ENCODE measurements around the gene MATN4. TPM values are rescaled to one million over a fixed set of nuclear protein-coding genes. Genes with fewer than 3 reads are reported as not detected.

The MATN4 gene
- total and polyA plus RNA-seq, 4 experiments from 2014 or later: not detected

GRCh38 chr20:45313065-45313695 lies 5.1 kb upstream of the MATN4 start:
- H3K4me3 ChIP-seq (ENCODE audit: low read length in 2 of 2): no peak overlapping the region
- no peak overlapping the region for H3K27ac Mint-ChIP-seq
- no peaks in the 10 kb centered on the region for H3K36me3 Mint-ChIP-seq
- H3K27me3 ChIP-seq (ENCODE audit: insufficient read depth, low read length): no peaks in the 10 kb centered on the region
- no peaks in the 10 kb centered on the region for H3K9me3 ChIP-seq (ENCODE audit: control insufficient read depth in 1 of 2, low read length in 2 of 2)
- H3K9me3 Mint-ChIP-seq: no peaks in the 10 kb centered on the region
- H3K27ac ChIP-seq (ENCODE audit: low read depth, low read length): no peak overlapping the region
- ChIA-PET POLR2A (ENCODE audit: partially characterized antibody) (interaction anchor here (0.6 kb wide), 1 partner anchor 53 kb away, joined by 4 read pairs; no protein-coding TSS in a partner anchor), CTCF (ENCODE audit: partially characterized antibody) (interaction anchor here (0.7 to 5.3 kb wide), 11 partner anchors 10 to 497 kb away, joined by 3 to 19 read pairs (median 5); no protein-coding TSS in a partner anchor)
- no peaks in the 10 kb centered on the region for H3K36me3 ChIP-seq (ENCODE audit: insufficient read depth, low read length)
- H3K4me1 ChIP-seq (ENCODE audit: insufficient read depth, low read length): peaks cover 6% of the 10 kb centered on the region
- intact Hi-C loops (cut with micrococcal nuclease): no loop called here
- H3K4me3 Mint-ChIP-seq: no peak overlapping the region
- no peak for DNase-seq
- peaks cover 5 to 14% (median 7%) of the 10 kb centered on the region in 4 donors for H3K4me1 Mint-ChIP-seq
- peaks cover 21 to 34% of the 10 kb centered on the region in 2 donors for H3K27me3 Mint-ChIP-seq

- intact Hi-C loops (cut with micrococcal nuclease): no loop called here
- ChIA-PET POLR2A (ENCODE audit: partially characterized antibody) (interaction anchor here (1.0 kb wide), 1 partner anchor 51 kb away, joined by 3 read pairs; the partner anchor contains the start of gene SYS1), CTCF (ENCODE audit: partially characterized antibody) (interaction anchor here (0.6 to 5.3 kb wide), 16 partner anchors 11 to 496 kb away, joined by 3 to 19 read pairs (median 4); no protein-coding TSS in a partner anchor)
- Mint-ChIP-seq H3K4me1 (peaks cover 4 to 9% (median 6%) of the 10 kb centered on the region in 4 donors), H3K9me3 (no peaks in the 10 kb centered on the region), H3K4me3 (no peak overlapping the region), H3K36me3 (no peaks in the 10 kb centered on the region), H3K27ac (no peak overlapping the region), H3K27me3 (peaks cover 21 to 38% of the 10 kb centered on the region in 2 donors)
- no peak for DNase-seq
- Histone ChIP-seq H3K9me3 (ENCODE audit: control insufficient read depth in 1 of 2, low read length in 2 of 2) (no peaks in the 10 kb centered on the region), H3K4me1 (ENCODE audit: insufficient read depth, low read length) (peaks cover 6% of the 10 kb centered on the region), H3K27me3 (ENCODE audit: insufficient read depth, low read length) (no peaks in the 10 kb centered on the region), H3K4me3 (ENCODE audit: low read length in 2 of 2) (no peak overlapping the region), H3K36me3 (ENCODE audit: insufficient read depth, low read length) (no peaks in the 10 kb centered on the region), H3K27ac (ENCODE audit: low read depth, low read length) (no peak overlapping the region)
Observed at GRCh38 chr20:45312241-45312640, 4.1 kb upstream of the MATN4 start.

GRCh38 chr20:45311589-45312211 lies 3.6 kb upstream of the MATN4 start:
- peaks cover 4 to 7% (median 6%) of the 10 kb centered on the region in 4 donors for H3K4me1 Mint-ChIP-seq
- POLR2A ChIA-PET (ENCODE audit: partially characterized antibody): interaction anchor here (1.0 kb wide), 1 partner anchor 52 kb away, joined by 3 read pairs; the partner anchor contains the start of gene SYS1

GRCh38 chr20:45309075-45309474 lies 976 bp upstream of the MATN4 start:
- H3K27me3 ChIP-seq (ENCODE audit: insufficient read depth, low read length): peaks cover 6% of the 10 kb centered on the region
- no peak overlapping the region for H3K27ac Mint-ChIP-seq

More at GRCh38 chr20:45311589-45312211, 3.6 kb upstream of the MATN4 start:
- Histone ChIP-seq H3K4me1 (ENCODE audit: insufficient read depth, low read length) (peaks cover 6% of the 10 kb centered on the region), H3K27me3 (ENCODE audit: insufficient read depth, low read length) (no peaks in the 10 kb centered on the region), H3K4me3 (ENCODE audit: low read length in 2 of 2) (no peak overlapping the region), H3K36me3 (ENCODE audit: insufficient read depth, low read length) (no peaks in the 10 kb centered on the region), H3K27ac (ENCODE audit: low read depth, low read length) (no peak overlapping the region), H3K9me3 (ENCODE audit: control insufficient read depth in 1 of 2, low read length in 2 of 2) (no peaks in the 10 kb centered on the region)
- Mint-ChIP-seq H3K27ac (no peak overlapping the region), H3K27me3 (peaks cover 21 to 35% of the 10 kb centered on the region in 2 donors), H3K4me3 (peak overlapping the region in 1 of 8 donors; percentile 4), H3K9me3 (no peaks in the 10 kb centered on the region), H3K36me3 (no peaks in the 10 kb centered on the region)
- intact Hi-C loops (cut with micrococcal nuclease): no loop called here
- peak in 4 of 5 donors; percentile 33 to 49 (median 40) for DNase-seq
- CTCF ChIA-PET (ENCODE audit: partially characterized antibody): interaction anchor here (0.5 to 5.3 kb wide), 14 partner anchors 11 to 627 kb away, joined by 3 to 19 read pairs (median 4); no protein-coding TSS in a partner anchor

GRCh38 chr20:45307076-45307640 lies 941 bp downstream of the MATN4 start:
- H3K4me3 Mint-ChIP-seq: no peak overlapping the region
- H3K4me1 ChIP-seq (ENCODE audit: insufficient read depth, low read length): peaks cover 6% of the 10 kb centered on the region
- H3K9me3 ChIP-seq (ENCODE audit: control insufficient read depth in 1 of 2, low read length in 2 of 2): no peaks in the 10 kb centered on the region
- H3K9me3 Mint-ChIP-seq: peaks cover 0 to 2% (median 0%) of the 10 kb centered on the region in 8 donors
- no peak overlapping the region for H3K27ac ChIP-seq (ENCODE audit: low read depth, low read length)
- peaks cover 6% of the 10 kb centered on the region for H3K27me3 ChIP-seq (ENCODE audit: insufficient read depth, low read length)
- H3K4me3 ChIP-seq (ENCODE audit: low read length in 2 of 2): no peak overlapping the region
- H3K36me3 ChIP-seq (ENCODE audit: insufficient read depth, low read length): no peaks in the 10 kb centered on the region
- peaks cover 3 to 13% (median 8%) of the 10 kb centered on the region in 4 donors for H3K4me1 Mint-ChIP-seq
- intact Hi-C loops (cut with micrococcal nuclease): no loop called here
- ChIA-PET POLR2A (ENCODE audit: partially characterized antibody) (no interaction called here), CTCF (ENCODE audit: partially characterized antibody) (interaction anchor here (2.3 kb wide), 1 partner anchor 13 kb away, joined by 9 read pairs; no protein-coding TSS in a partner anchor)
- DNase-seq: no peak
- no peaks in the 10 kb centered on the region for H3K36me3 Mint-ChIP-seq
- H3K27me3 Mint-ChIP-seq: peaks cover 22 to 48% of the 10 kb centered on the region in 2 donors
- H3K27ac Mint-ChIP-seq: no peak overlapping the region

More at GRCh38 chr20:45309075-45309474, 976 bp upstream of the MATN4 start:
- Mint-ChIP-seq H3K27me3 (peaks cover 19 to 41% of the 10 kb centered on the region in 2 donors), H3K36me3 (no peaks in the 10 kb centered on the region), H3K4me3 (no peak overlapping the region), H3K4me1 (peaks cover 3 to 7% (median 6%) of the 10 kb centered on the region in 4 donors), H3K9me3 (peaks cover 0 to 2% (median 0%) of the 10 kb centered on the region in 8 donors)
- intact Hi-C loops (cut with micrococcal nuclease): no loop called here
- H3K4me1 ChIP-seq (ENCODE audit: insufficient read depth, low read length): peaks cover 6% of the 10 kb centered on the region
- CTCF ChIA-PET (ENCODE audit: partially characterized antibody): interaction anchor here (1.4 kb wide), 2 partner anchors 16 to 462 kb away, joined by 4 to 6 read pairs; no protein-coding TSS in a partner anchor
- DNase-seq: no peak
- POLR2A ChIA-PET (ENCODE audit: partially characterized antibody): no interaction called here
- H3K36me3 ChIP-seq (ENCODE audit: insufficient read depth, low read length): no peaks in the 10 kb centered on the region
- H3K27ac ChIP-seq (ENCODE audit: low read depth, low read length): no peak overlapping the region
- no peak overlapping the region for H3K4me3 ChIP-seq (ENCODE audit: low read length in 2 of 2)
- H3K9me3 ChIP-seq (ENCODE audit: control insufficient read depth in 1 of 2, low read length in 2 of 2): no peaks in the 10 kb centered on the region

GRCh38 chr20:45306431-45306982 lies 1.6 kb downstream of the MATN4 start, which contains the start of gene RBPJL:
Gene RBPJL, plus strand, starts transcription at chr20:45306840. Its CDS starts 83 bp downstream, at chr20:45306923.
- Mint-ChIP-seq H3K4me3 (no peak within 1 kb of the TSS), H3K9me3 (peaks cover 0 to 2% (median 0%) of the 10 kb centered on the region in 8 donors), H3K27ac (peak within 1 kb of the TSS in 1 of 7 donors; percentile 79), H3K36me3 (no peaks in the 10 kb centered on the region), H3K27me3 (peaks cover 21 to 47% of the 10 kb centered on the region in 2 donors), H3K4me1 (peaks cover 3 to 12% (median 8%) of the 10 kb centered on the region in 4 donors)
- DNase-seq: peak in 4 of 5 donors; percentile 19 to 29 (median 21)
- CTCF ChIA-PET (ENCODE audit: partially characterized antibody): interaction anchor here (2.3 kb wide), 1 partner anchor 12 kb away, joined by 9 read pairs; no protein-coding TSS in a partner anchor
- H3K27me3 ChIP-seq (ENCODE audit: insufficient read depth, low read length): peaks cover 6% of the 10 kb centered on the region
- H3K4me3 ChIP-seq (ENCODE audit: low read length in 2 of 2): no peak within 1 kb of the TSS
- POLR2A ChIA-PET (ENCODE audit: partially characterized antibody): no interaction called here
- H3K27ac ChIP-seq (ENCODE audit: low read depth, low read length): no peak within 1 kb of the TSS
- intact Hi-C loops (cut with micrococcal nuclease): no loop called here
- H3K36me3 ChIP-seq (ENCODE audit: insufficient read depth, low read length): no peaks in the 10 kb centered on the region
- no peaks in the 10 kb centered on the region for H3K9me3 ChIP-seq (ENCODE audit: control insufficient read depth in 1 of 2, low read length in 2 of 2)
- peaks cover 2% of the 10 kb centered on the region for H3K4me1 ChIP-seq (ENCODE audit: insufficient read depth, low read length)
